Activated naive CD8-positive, alpha-beta T cell treated with anti-CD3 and anti-CD28 coated beads for 36 hours (primary cell): ENCODE measurements around the gene SLC23A1. TPM values are rescaled to one million over a fixed set of nuclear protein-coding genes. Genes with fewer than 3 reads are reported as not detected.
"Not testable (repeated sequence)": the region's sequence is repeated elsewhere in the genome, so short reads cannot be mapped to it uniquely, and the experiment has no call there.

Source experiments
- DNase-seq: peaks from one replicate; pipeline ENCODE4 v3.0.0; 2021
- H3K27ac Mint-ChIP-seq: one replicate; pipeline ENCODE4 v1.8.0; 2022; ENCODE audit warnings: mild to moderate bottlenecking, moderate library complexity, mixed read lengths
- H3K27me3 Mint-ChIP-seq: one replicate; pipeline ENCODE4 v1.8.0; 2022; ENCODE audit warnings: mild to moderate bottlenecking, mixed read lengths
- H3K36me3 Mint-ChIP-seq: one replicate; pipeline ENCODE4 v1.8.0; 2021; ENCODE audit warnings: mild to moderate bottlenecking, mixed read lengths
- H3K4me1 Mint-ChIP-seq: one replicate; pipeline ENCODE4 v1.8.0; 2021; ENCODE audit warnings: mixed read lengths
- H3K4me3 Mint-ChIP-seq: one replicate; pipeline ENCODE4 v1.8.0; 2022; ENCODE audit warnings: mild to moderate bottlenecking, moderate library complexity, mixed read lengths
- H3K9me3 Mint-ChIP-seq: one replicate; pipeline ENCODE4 v1.8.0; 2022; ENCODE audit warnings: mixed read lengths
- total RNA-seq, 2 experiments: library from RNA; stranded (reverse); gene quantifications; one replicate each; pipeline ENCODE4 v1.2.3, GENCODE V29; 2021

Gene SLC23A1
- total RNA-seq, 2 experiments from 2014 or later = not detected

DNA sequence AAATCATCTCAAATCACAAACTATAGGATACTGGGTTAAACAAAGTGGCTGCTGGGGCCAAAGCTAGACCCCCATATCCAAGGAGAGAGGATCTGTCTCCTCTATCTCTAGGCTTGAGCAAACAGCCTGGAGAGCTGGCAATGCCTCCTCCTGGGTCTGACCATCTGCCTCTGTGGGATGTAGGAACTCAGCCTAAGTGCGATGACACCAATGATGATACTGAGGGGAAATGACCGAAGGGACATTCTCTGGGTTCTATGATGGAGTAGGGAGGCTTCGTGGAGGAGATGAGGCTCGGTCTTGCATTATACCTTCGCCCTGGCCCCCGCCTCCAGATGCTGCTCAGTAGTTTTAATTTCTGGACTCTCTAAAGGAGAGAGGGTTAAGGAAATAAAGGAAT, 30.1 kb upstream of the SLC23A1 start:
- Mint-ChIP-seq H3K4me3 (no peak overlapping the region), H3K27me3 (no peaks in the 10 kb centered on the region), H3K4me1 (peaks cover 45% of the 10 kb centered on the region), H3K9me3 (no peaks in the 10 kb centered on the region), H3K36me3 (peaks cover 36% of the 10 kb centered on the region), H3K27ac (peak overlapping the region; percentile 96)
- DNase-seq = no peak

- no peak overlapping the region for H3K27ac Mint-ChIP-seq
- no peak for DNase-seq
- H3K9me3 Mint-ChIP-seq = no peaks in the 10 kb centered on the region
- no peaks in the 10 kb centered on the region for H3K27me3 Mint-ChIP-seq
- peaks cover 18% of the 10 kb centered on the region for H3K36me3 Mint-ChIP-seq
- H3K4me3 Mint-ChIP-seq = no peak overlapping the region
- H3K4me1 Mint-ChIP-seq = peaks cover 43% of the 10 kb centered on the region
These were observed 28.1 kb upstream of the SLC23A1 start for GRCh38 chr5:139410993-139411828.

- Mint-ChIP-seq H3K4me3 (no peak overlapping the region), H3K36me3 (peaks cover 14% of the 10 kb centered on the region), H3K4me1 (peaks cover 34% of the 10 kb centered on the region), H3K27ac (no peak overlapping the region), H3K9me3 (no peaks in the 10 kb centered on the region), H3K27me3 (no peaks in the 10 kb centered on the region)
- no peak for DNase-seq
These were observed 27.3 kb upstream of the SLC23A1 start for GRCh38 chr5:139410121-139410992.

DNA sequence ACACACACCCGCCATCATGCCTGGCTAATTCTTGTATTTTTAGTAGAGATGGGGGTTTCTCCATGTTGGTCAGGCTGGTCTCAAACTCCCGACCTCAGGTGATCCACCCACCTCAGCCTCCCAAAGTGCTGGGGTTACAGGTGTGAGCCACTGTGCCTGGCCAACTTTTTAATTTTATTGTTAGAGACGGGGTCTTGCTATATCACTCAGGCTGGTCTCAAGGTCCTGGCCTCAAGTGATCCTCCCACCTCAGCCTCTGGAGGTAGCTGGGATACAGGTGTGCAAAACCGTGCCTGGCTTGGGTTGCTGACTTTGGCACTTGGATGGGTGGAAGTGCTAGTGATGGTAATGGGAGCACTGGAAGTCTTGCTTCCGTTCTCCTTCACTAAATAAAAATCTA, 26.0 kb upstream of the SLC23A1 start:
- not testable (repeated sequence) for H3K27me3 Mint-ChIP-seq, H3K4me3 Mint-ChIP-seq, DNase-seq

GRCh38 chr5:139408191-139408590, 25.1 kb upstream of the SLC23A1 start:
- no peak for DNase-seq
- peaks cover 1% of the 10 kb centered on the region for H3K36me3 Mint-ChIP-seq
- H3K4me3 Mint-ChIP-seq = no peak overlapping the region
- no peak overlapping the region for H3K27ac Mint-ChIP-seq
- no peaks in the 10 kb centered on the region for H3K9me3 Mint-ChIP-seq
- H3K4me1 Mint-ChIP-seq = peaks cover 26% of the 10 kb centered on the region
- H3K27me3 Mint-ChIP-seq = no peaks in the 10 kb centered on the region

More for the DNA sequence above, 26.0 kb upstream of the SLC23A1 start:
- not testable (repeated sequence) for H3K36me3 Mint-ChIP-seq, H3K27ac Mint-ChIP-seq, H3K9me3 Mint-ChIP-seq
- peaks cover 29% of the 10 kb centered on the region for H3K4me1 Mint-ChIP-seq

DNA sequence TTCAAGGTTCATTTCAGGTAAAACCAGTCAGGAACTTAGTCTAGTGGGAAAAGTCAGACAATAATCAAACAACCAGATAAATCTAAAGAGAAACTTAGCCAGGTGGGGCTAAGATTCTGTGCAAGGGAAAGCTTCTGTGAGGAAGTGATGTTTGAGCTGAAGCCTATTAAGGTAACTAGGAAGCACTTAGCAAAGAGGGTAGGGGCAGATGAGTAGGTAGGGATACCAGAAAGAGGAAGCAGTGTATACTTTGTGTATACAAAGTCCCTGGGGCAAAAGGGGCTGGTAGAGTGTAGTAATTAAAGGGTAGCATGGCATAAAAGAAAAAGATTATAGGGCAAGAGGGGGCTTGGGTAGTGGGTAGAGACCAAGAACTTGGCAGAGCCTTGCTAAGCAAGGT, 24.4 kb upstream of the SLC23A1 start:
- no peak for DNase-seq
- Mint-ChIP-seq H3K36me3 (peaks cover 1% of the 10 kb centered on the region), H3K9me3 (no peaks in the 10 kb centered on the region), H3K27me3 (no peaks in the 10 kb centered on the region), H3K4me1 (peaks cover 27% of the 10 kb centered on the region), H3K4me3 (no peak overlapping the region), H3K27ac (no peak overlapping the region)

DNA sequence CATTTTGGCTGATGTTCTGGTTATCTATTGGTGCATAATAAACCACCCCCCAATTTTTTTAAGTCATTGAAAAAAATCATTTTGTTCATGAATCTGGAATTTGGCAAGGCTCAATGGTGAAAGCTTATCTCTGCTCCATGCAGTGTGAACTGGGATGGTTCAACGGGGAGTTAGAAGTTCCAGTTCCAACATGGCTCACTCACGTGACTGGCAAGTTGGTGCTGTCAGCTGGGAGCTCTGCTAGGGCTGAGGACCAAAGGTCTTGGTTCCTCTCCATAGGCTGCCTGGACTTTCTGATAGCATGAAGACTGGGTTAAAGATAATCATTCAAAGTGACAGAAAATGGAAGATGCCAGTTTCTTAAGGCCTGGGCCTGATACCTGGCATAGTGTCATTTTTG, 23.9 kb upstream of the SLC23A1 start:
- H3K4me1 Mint-ChIP-seq = peaks cover 28% of the 10 kb centered on the region
- H3K36me3 Mint-ChIP-seq = peaks cover 1% of the 10 kb centered on the region
- no peaks in the 10 kb centered on the region for H3K9me3 Mint-ChIP-seq
- no peak overlapping the region for H3K27ac Mint-ChIP-seq
- no peak overlapping the region for H3K4me3 Mint-ChIP-seq
- H3K27me3 Mint-ChIP-seq = no peaks in the 10 kb centered on the region
- DNase-seq = no peak

- Mint-ChIP-seq H3K4me3 (peak overlapping the region; percentile 93), H3K4me1 (peaks cover 34% of the 10 kb centered on the region), H3K27me3 (no peaks in the 10 kb centered on the region), H3K36me3 (no peaks in the 10 kb centered on the region), H3K9me3 (no peaks in the 10 kb centered on the region), H3K27ac (peak overlapping the region; percentile 100)
- no peak for DNase-seq
These were observed 21.4 kb upstream of the SLC23A1 start for GRCh38 chr5:139404484-139404840.

GRCh38 chr5:139403787-139404483, 20.8 kb upstream of the SLC23A1 start, which contains the start of gene SPATA24:
Gene SPATA24 (minus strand): TSS chr5:139404089. CDS start chr5:139404060, 29 bp downstream.
- peak; percentile 98 for DNase-seq
- H3K27ac Mint-ChIP-seq = peak within 1 kb of the TSS; percentile 100
- H3K4me1 Mint-ChIP-seq = peaks cover 39% of the 10 kb centered on the region
- H3K9me3 Mint-ChIP-seq = no peaks in the 10 kb centered on the region
- peak within 1 kb of the TSS; percentile 93 for H3K4me3 Mint-ChIP-seq
- no peaks in the 10 kb centered on the region for H3K36me3 Mint-ChIP-seq
- H3K27me3 Mint-ChIP-seq = no peaks in the 10 kb centered on the region

DNA sequence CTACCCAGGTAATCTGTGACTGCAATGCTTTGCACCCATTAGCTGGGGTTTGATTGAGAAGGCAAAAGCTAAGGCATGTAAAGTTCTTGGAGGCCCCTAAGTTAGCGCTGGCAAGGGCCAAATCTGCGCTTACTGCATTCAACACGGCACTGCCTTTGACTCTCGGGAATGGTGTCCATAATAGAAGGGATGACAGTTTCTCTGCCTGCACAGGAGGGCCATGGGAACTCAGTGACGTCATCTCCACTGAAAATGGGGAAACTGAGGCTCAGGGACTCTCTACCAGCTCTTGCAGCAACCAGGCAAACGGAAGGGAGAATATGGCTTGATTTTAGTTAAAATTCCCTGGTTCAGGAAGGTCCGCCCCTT, 20.3 kb upstream of the SLC23A1 start:
- DNase-seq = no peak
- Mint-ChIP-seq H3K4me3 (peak overlapping the region; percentile 93), H3K4me1 (peaks cover 39% of the 10 kb centered on the region), H3K9me3 (no peaks in the 10 kb centered on the region), H3K27ac (peak overlapping the region; percentile 100), H3K27me3 (no peaks in the 10 kb centered on the region), H3K36me3 (no peaks in the 10 kb centered on the region)

GRCh38 chr5:139402561-139403158, 19.6 kb upstream of the SLC23A1 start:
- Mint-ChIP-seq H3K27me3 (no peaks in the 10 kb centered on the region), H3K4me3 (peak overlapping the region; percentile 93)
- no peak for DNase-seq

DNA sequence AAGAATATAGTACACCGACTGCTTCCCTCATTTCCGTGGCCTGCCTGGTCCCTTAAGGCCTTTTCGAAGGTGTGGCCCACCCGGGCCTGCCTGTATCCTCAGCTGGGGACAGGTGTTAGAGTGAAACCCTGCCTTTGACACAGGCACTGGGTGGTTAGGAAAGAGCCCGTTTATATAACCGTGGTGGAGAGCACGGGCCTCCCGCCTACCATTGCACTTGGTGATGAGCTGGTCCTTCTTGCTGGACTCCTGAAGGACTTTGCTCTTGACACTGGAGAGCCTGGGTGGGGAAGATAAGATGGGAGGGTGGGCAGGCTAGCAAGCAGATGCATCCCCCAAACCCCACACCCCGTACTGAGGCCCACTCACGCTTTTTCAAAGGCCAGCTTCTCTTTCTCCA, 18.4 kb upstream of the SLC23A1 start:
- H3K27me3 Mint-ChIP-seq = no peaks in the 10 kb centered on the region
- no peak overlapping the region for H3K27ac Mint-ChIP-seq
- no peak overlapping the region for H3K4me3 Mint-ChIP-seq
- H3K4me1 Mint-ChIP-seq = peaks cover 33% of the 10 kb centered on the region
- no peaks in the 10 kb centered on the region for H3K9me3 Mint-ChIP-seq
- H3K36me3 Mint-ChIP-seq = no peaks in the 10 kb centered on the region
- DNase-seq = no peak

More at GRCh38 chr5:139402561-139403158, 19.6 kb upstream of the SLC23A1 start:
- peak overlapping the region; percentile 100 for H3K27ac Mint-ChIP-seq
- no peaks in the 10 kb centered on the region for H3K36me3 Mint-ChIP-seq
- H3K4me1 Mint-ChIP-seq = peaks cover 39% of the 10 kb centered on the region
- no peaks in the 10 kb centered on the region for H3K9me3 Mint-ChIP-seq

DNA sequence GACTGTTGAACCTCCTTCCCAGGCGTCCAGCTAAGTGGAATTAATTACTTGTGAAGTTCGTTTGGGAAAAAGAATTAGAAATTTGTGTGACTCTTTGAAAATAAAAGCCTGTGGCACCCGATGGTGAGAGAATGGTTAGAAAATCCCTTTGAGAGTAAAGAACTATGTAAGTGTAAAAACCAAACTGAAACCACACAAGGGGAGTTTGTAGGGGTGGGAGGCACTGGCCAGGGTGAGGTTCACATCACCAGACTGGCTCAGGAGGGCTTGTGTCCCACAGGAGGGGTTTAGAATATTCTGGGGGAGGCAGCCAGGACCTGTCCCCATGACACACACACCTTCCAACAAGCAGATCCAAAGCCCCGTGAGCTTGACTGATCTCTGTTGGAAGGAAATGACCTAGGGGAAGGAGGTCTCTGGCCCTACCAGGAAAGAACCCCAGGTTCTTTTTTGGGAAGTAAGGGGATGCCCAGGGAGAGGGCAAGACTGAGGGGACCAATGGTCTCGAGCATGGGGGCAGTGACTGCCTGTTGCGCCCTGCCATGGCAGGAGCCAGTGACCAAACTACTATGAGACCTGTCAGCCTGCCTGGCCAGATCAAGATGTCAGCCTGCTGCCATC, 16.5 kb upstream of the SLC23A1 start:
- no peak for DNase-seq
- Mint-ChIP-seq H3K9me3 (no peaks in the 10 kb centered on the region), H3K27ac (peak overlapping the region; percentile 41), H3K4me3 (no peak overlapping the region), H3K4me1 (peaks cover 37% of the 10 kb centered on the region), H3K27me3 (no peaks in the 10 kb centered on the region), H3K36me3 (no peaks in the 10 kb centered on the region)

DNA sequence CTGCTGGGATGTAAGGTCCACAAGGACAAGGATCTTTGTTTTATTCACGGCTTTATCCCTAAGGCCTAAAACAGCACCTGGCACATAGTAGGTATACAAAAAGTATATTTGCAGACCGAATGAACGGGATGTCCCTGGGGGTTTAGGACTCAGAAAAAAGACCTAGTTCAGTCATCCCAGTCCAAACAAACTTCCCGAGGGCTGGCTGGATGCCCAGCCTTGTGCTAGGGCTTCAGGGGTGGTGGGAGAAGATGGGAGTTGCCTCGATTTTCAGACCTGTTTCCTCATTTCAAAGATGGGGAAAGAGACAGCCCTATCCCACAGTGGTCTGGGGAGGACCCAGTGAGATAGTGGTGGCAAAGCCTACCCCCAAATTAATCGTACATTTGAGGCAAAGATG, 14.8 kb upstream of the SLC23A1 start:
- H3K36me3 Mint-ChIP-seq = no peaks in the 10 kb centered on the region
- H3K9me3 Mint-ChIP-seq = no peaks in the 10 kb centered on the region
- peaks cover 30% of the 10 kb centered on the region for H3K4me1 Mint-ChIP-seq
- DNase-seq = no peak
- no peaks in the 10 kb centered on the region for H3K27me3 Mint-ChIP-seq
- no peak overlapping the region for H3K27ac Mint-ChIP-seq
- H3K4me3 Mint-ChIP-seq = no peak overlapping the region
